H1 (cell line): Measurements from ENCODE around the gene B4GALNT1. TPM values are rescaled to one million over a fixed set of nuclear protein-coding genes. Genes with fewer than 3 reads are reported as not detected.

ENCODE experiments used
- EZH2 ChIP-seq: fragments of 200-600 bp; sonication (generic); IDR thresholded peaks from 2 replicates; pipeline ENCODE4 v1.7.1; 2012; ENCODE audit warnings: low read depth, mild to moderate bottlenecking, moderate library complexity, low read length, inconsistent platforms; ENCODE audit not compliant: severe bottlenecking
- PHF8 ChIP-seq: fragments of 200-600 bp; sonication (generic); conservative IDR thresholded peaks from 2 replicates; pipeline ENCODE4 v1.7.1; 2012; ENCODE audit warnings: low read depth, mild to moderate bottlenecking, inconsistent platforms, low read length, moderate library complexity
- RBBP5 ChIP-seq: IDR thresholded peaks from 2 replicates; pipeline ENCODE4 v1.7.1; 2012; ENCODE audit warnings: low read depth, mild to moderate bottlenecking, inconsistent platforms, low read length, moderate library complexity, borderline replicate concordance
- SIN3A ChIP-seq, 2 experiments: IDR thresholded peaks in 1 of 2; conservative IDR thresholded peaks in 1 of 2; 2 replicates each; pipeline ENCODE4 v1.6.1; 2011 to 2012; ENCODE audit warnings: low read length in 2 of 2, improper control_type of control experiment in 1 of 2, low read depth in 1 of 2, mild to moderate bottlenecking in 1 of 2
- SP2 ChIP-seq: IDR thresholded peaks from 2 replicates; pipeline ENCODE4 v1.6.1; 2012; ENCODE audit warnings: mild to moderate bottlenecking, low read length, inconsistent platforms
- YY1 ChIP-seq: IDR thresholded peaks from 2 replicates; pipeline ENCODE4 v1.6.1; 2011; ENCODE audit warnings: low read depth, mild to moderate bottlenecking, low read length
- polyA plus RNA-seq, 7 experiments: library from polyadenylated mRNA; depleted of rRNA in 3 of 7; stranded (reverse) in 5 of 7; unstranded in 2 of 7; fragments of >200 nt in 5 of 7; fragments of 200-250 nt in 2 of 7; gene quantifications; 1 replicate in 5 of 7; 2 replicates in 1 of 7; 4 replicates in 1 of 7; pipeline versions ENCODE4 v1.2.1 to v1.2.3, GENCODE V29; 2011 to 2013; ENCODE audit warnings: missing spikeins in 2 of 7, mixed read lengths in 2 of 7
- total RNA-seq: library from RNA; stranded (reverse); fragmentation: NEBNext Ultra II Directional; extraction: Animal tissue kit (Norgen Biotek cat#: 25700); gene quantifications from 2 replicates; pipeline ENCODE4 v1.2.1, GENCODE V29; 2021

Gene B4GALNT1
- total and polyA plus RNA-seq, 2 of the 8 experiments (the other 6 are each of a cell fraction or from before 2014, with no cell fraction given), result 1.5 to 2.3 TPM

- peak; percentile 29 to 32; a peak in 1 of 4 replicates for TF ChIP-seq SIN3A (conservative IDR thresholded peaks at IDR 0.05 in 1 of 2, IDR thresholded peaks at IDR 0.05 in 1 of 2; ENCODE audit: low read depth in 1 of 2, low read length in 2 of 2)
- TF ChIP-seq YY1, result no peak
- no peak for TF ChIP-seq PHF8
- no peak for TF ChIP-seq EZH2
- no peak for TF ChIP-seq SP2
- TF ChIP-seq RBBP5, result no peak
These were observed 23.0 kb downstream of the B4GALNT1 start (continued) for GRCh38 chr12:57609781-57610553.
